Central memory CD8-positive, alpha-beta T cell (primary cell): ENCODE results near the gene CDH23.

Experiments
- ATAC-seq: fragments of 150-1000 bp; cut with Tn5 transposase; replicated peaks from 2 replicates; pipeline ENCODE4 v1.10.0; 2022; ENCODE audit warnings: mild to moderate bottlenecking, moderate FRiP score, moderate number of reproducible peaks; ENCODE audit not compliant: poor library complexity, severe bottlenecking; ENCODE audit errors: extremely low read depth
- DNase-seq, 2 donors: peaks; one replicate each; pipeline ENCODE4 v3.0.0; 2021; ENCODE audit warnings: low spot score in 2 of 2
- H3K27ac Mint-ChIP-seq: one replicate; pipeline ENCODE4 v1.8.0; 2022; ENCODE audit warnings: low read depth, mild to moderate bottlenecking, moderate library complexity, mixed read lengths
- H3K27me3 Mint-ChIP-seq: one replicate; pipeline ENCODE4 v1.8.0; 2022; ENCODE audit warnings: mixed read lengths
- H3K36me3 Mint-ChIP-seq: one replicate; pipeline ENCODE4 v1.8.0; 2022; ENCODE audit warnings: mild to moderate bottlenecking, moderate library complexity, mixed read lengths; ENCODE audit not compliant: insufficient read depth
- H3K4me1 Mint-ChIP-seq: one replicate; pipeline ENCODE4 v1.8.0; 2022; ENCODE audit warnings: mixed read lengths
- H3K4me3 Mint-ChIP-seq: one replicate; pipeline ENCODE4 v1.8.0; 2022; ENCODE audit warnings: mild to moderate bottlenecking, moderate library complexity, mixed read lengths
- H3K9me3 Mint-ChIP-seq: one replicate; pipeline ENCODE4 v1.8.0; 2022; ENCODE audit warnings: mixed read lengths

CDH23 gene

GRCh38 chr10:71461457-71461856 lies 64.7 kb downstream of the CDH23 start:
- H3K4me3 Mint-ChIP-seq = no peak overlapping the region
- H3K27me3 Mint-ChIP-seq = peaks cover 24% of the 10 kb centered on the region
- no peaks in the 10 kb centered on the region for H3K4me1 Mint-ChIP-seq
- H3K36me3 Mint-ChIP-seq = no peaks in the 10 kb centered on the region
- ATAC-seq = no peak
- no peak overlapping the region for H3K27ac Mint-ChIP-seq
- H3K9me3 Mint-ChIP-seq = no peaks in the 10 kb centered on the region
- no peak for DNase-seq

DNA sequence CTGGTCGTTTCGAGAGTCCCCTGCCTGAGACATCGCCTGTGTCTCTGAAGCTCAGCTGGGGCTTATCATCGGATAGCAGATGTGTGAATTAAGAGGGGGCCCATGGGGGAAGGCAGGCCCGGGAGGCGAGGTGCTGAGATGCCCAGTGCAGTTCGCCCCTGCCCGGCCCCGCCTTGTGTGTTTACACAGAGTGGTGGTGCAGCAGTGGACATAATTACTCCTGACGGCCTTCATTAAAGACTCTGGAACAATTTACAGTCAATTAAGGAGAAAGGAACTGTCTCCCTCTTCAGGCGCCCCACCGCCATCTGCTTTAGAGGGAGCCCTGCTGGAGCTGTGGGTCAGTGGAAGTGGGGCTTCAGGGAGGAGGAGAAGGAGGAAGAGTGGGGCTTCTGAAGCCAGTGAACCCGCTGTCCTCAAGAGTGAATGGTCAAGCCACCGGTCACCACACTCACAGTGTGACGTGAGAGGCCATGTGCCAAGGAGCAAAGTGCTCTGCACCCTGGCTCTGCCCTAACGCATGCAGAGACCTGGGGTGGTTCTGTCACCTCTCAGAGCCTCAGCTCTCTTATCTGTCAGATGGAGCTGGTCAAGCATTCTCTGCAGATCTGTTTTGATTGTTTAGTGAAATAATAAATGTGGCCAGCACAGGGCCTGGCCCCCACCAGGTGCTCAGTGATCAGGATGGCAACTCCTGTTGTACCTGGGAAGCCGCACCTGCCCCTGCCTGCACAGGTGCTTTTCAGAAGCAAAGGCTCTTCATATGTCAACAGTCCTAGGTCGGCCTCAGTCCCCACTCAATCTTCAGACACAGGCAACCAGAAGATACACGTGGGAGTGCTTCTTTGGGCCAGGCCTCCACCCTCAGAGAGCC lies 65.6 kb downstream of the CDH23 start:
- H3K4me1 Mint-ChIP-seq = no peaks in the 10 kb centered on the region
- ATAC-seq = no peak
- DNase-seq = no peak
- no peak overlapping the region for H3K27ac Mint-ChIP-seq
- no peaks in the 10 kb centered on the region for H3K36me3 Mint-ChIP-seq
- H3K9me3 Mint-ChIP-seq = no peaks in the 10 kb centered on the region
- no peak overlapping the region for H3K4me3 Mint-ChIP-seq
- peaks cover 19% of the 10 kb centered on the region for H3K27me3 Mint-ChIP-seq

DNA sequence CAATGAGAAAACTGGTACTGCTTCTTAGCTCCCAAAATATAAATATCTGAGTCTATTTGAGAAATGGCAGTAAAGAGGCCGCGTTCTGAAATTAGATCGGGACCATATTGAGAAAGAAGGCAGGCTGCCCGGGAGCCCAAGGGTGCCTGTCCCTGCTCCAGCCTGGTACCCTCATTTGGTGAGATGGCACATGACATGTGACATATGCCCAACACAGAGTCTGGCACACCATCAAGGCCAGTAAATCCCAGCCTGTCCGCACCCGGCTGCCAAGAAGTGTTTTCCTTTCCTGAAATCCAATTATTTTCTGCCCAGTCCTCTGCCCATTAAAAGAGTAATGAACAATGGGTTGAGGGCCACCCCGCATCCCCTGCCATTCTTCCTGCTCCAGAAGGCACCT lies 66.4 kb downstream of the CDH23 start:
- no peaks in the 10 kb centered on the region for H3K4me1 Mint-ChIP-seq
- peaks cover 19% of the 10 kb centered on the region for H3K27me3 Mint-ChIP-seq
- no peak for ATAC-seq
- no peaks in the 10 kb centered on the region for H3K9me3 Mint-ChIP-seq
- no peaks in the 10 kb centered on the region for H3K36me3 Mint-ChIP-seq
- no peak overlapping the region for H3K27ac Mint-ChIP-seq
- DNase-seq = no peak
- H3K4me3 Mint-ChIP-seq = no peak overlapping the region

DNA sequence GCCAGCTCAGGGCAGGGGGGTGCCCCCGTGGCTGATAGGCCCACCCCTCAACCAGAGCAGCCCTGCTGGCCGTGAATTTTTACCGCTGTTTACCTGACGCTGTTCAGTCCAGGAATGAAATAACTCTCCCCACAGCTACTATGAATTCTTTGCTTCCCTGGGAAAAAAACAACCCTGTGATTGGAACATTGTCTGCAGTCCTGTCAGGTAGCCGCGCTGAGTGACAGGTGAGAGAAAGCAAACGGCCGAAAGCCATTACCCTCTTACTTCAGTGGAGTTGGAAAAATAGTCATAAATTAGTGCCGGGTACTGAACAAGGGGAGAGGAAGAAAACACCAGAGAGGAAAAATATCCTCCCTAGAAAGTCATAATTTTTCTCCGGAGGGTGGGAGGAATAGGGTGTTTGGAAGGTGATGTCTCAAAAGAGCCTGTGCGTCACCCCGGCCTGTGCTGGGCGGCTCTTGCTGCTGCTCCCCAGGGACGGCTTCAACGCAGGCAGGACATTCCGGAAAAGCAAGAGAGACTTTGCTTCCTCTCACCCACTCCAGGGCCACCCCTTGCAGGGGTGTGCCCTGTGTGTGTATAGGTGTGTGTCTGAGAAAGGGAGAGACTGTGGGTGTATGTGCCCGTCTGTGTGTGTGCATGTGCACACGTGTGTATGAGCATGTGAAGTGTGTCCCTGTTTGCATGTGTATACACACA lies 69.0 kb downstream of the CDH23 start:
- no peak for ATAC-seq
- Mint-ChIP-seq H3K27me3 (peaks cover 6% of the 10 kb centered on the region), H3K27ac (no peak overlapping the region), H3K36me3 (no peaks in the 10 kb centered on the region), H3K4me1 (no peaks in the 10 kb centered on the region), H3K9me3 (no peaks in the 10 kb centered on the region), H3K4me3 (no peak overlapping the region)
- no peak for DNase-seq

DNA sequence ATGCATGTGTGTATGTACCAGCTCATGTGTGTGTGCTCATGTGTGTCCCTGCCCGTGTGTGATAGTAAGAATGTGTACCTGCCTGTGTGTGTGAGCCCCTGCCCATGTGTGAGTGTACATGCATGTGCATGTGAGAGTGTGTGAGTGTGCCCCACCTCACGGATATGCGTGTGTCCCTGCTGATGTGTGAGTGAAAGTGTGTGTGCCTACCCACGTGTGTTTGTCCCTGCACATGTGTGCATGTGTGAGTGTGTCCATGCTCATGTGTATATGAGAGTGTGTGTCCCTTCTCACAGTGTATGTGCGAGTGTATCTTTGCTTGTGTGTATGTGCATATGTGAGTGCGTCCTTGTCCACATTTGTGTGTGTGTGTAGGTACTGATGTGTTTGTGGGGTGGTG lies 69.6 kb downstream of the CDH23 start:
- Mint-ChIP-seq H3K27ac (no peak overlapping the region), H3K9me3 (no peaks in the 10 kb centered on the region), H3K4me1 (no peaks in the 10 kb centered on the region), H3K36me3 (no peaks in the 10 kb centered on the region), H3K4me3 (no peak overlapping the region), H3K27me3 (no peaks in the 10 kb centered on the region)
- ATAC-seq (no peak), DNase-seq (no peak)

DNA sequence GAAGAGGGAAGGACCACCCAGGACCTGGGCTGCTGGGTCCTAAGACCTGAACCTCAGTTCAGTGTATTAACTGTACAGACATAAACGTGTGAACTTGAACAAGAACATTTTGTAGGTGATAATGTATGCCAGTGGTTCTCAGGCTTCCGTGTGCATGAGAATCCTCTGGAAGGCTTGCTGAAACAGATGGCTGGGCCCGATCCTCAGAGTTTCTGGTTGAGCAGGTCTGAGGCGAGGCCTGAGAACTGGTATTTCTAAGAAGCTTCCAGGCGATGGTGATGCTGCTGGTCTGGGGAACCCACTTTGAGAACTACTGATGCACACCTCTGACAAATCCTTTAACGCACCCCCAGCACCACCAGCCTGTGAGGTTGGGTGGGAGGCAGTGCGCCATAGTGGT lies 70.4 kb downstream of the CDH23 start:
- Mint-ChIP-seq H3K27ac (no peak overlapping the region), H3K36me3 (no peaks in the 10 kb centered on the region), H3K9me3 (no peaks in the 10 kb centered on the region), H3K4me3 (no peak overlapping the region), H3K4me1 (no peaks in the 10 kb centered on the region), H3K27me3 (peaks cover 6% of the 10 kb centered on the region)
- no peak for ATAC-seq
- no peak for DNase-seq

- Mint-ChIP-seq H3K4me1 (no peaks in the 10 kb centered on the region), H3K4me3 (no peak overlapping the region), H3K27ac (no peak overlapping the region), H3K9me3 (no peaks in the 10 kb centered on the region), H3K27me3 (peaks cover 10% of the 10 kb centered on the region), H3K36me3 (no peaks in the 10 kb centered on the region)
- ATAC-seq = no peak
- no peak for DNase-seq
Observed at GRCh38 chr10:71467569-71468362, 71.0 kb downstream of the CDH23 start.

- Mint-ChIP-seq H3K27me3 (peaks cover 10% of the 10 kb centered on the region), H3K27ac (no peak overlapping the region), H3K4me1 (no peaks in the 10 kb centered on the region), H3K9me3 (no peaks in the 10 kb centered on the region), H3K36me3 (no peaks in the 10 kb centered on the region), H3K4me3 (no peak overlapping the region)
- no peak for DNase-seq
- ATAC-seq = no peak
Observed at GRCh38 chr10:71468363-71469094, 71.8 kb downstream of the CDH23 start.

DNA sequence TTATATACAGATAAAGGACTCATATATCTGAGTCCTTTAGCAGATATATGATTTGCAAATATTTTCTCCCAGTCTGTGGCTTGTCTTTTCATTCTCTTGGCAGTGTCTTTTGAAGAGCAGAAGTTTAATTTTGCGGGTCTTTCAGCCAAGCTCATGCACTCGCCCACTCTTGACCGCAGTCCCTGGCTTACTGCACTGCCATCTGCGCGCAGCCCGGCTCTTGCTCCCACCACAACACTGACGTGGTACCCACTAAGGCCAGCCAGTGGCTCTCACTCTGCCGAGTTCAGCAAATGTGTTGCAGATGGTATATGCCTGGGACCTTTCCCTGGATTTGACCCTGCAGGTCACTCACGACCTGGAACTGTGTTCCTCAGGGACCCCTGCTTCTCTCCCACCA lies 74.3 kb downstream of the CDH23 start:
- Mint-ChIP-seq H3K9me3 (no peaks in the 10 kb centered on the region), H3K27ac (no peak overlapping the region), H3K4me3 (no peak overlapping the region), H3K27me3 (peaks cover 10% of the 10 kb centered on the region), H3K36me3 (no peaks in the 10 kb centered on the region), H3K4me1 (no peaks in the 10 kb centered on the region)
- no peak for DNase-seq
- ATAC-seq = no peak

GRCh38 chr10:71471957-71472365 lies 75.2 kb downstream of the CDH23 start:
- no peaks in the 10 kb centered on the region for H3K9me3 Mint-ChIP-seq
- no peak overlapping the region for H3K27ac Mint-ChIP-seq
- ATAC-seq (no peak), DNase-seq (no peak)
- H3K27me3 Mint-ChIP-seq = peaks cover 11% of the 10 kb centered on the region
- no peaks in the 10 kb centered on the region for H3K36me3 Mint-ChIP-seq
- H3K4me1 Mint-ChIP-seq = no peaks in the 10 kb centered on the region
- H3K4me3 Mint-ChIP-seq = no peak overlapping the region

DNA sequence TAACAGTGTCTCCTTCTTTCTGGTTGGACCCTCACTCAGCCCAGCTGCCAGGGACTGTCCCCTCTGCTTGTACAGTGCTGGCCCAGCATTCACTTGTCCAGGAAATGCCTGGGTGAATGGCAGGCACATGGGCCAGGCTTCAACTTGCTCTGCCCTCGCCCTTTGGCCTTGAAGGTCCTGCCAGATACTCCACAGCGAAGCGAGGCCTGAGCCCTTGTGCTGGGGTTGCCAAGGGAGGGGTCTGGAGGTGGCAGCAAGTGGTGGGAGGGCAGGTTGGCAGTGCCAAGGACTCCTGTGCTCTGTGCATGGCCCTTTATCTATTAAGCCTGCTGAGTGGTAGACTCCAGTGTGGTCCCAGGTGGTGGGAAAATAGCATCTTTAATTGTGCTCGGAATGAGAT lies 75.7 kb downstream of the CDH23 start:
- H3K36me3 Mint-ChIP-seq = no peaks in the 10 kb centered on the region

GRCh38 chr10:71472912-71473311 lies 76.2 kb downstream of the CDH23 start:
- ATAC-seq (no peak), DNase-seq (no peak)
- Mint-ChIP-seq H3K4me3 (no peak overlapping the region), H3K36me3 (no peaks in the 10 kb centered on the region), H3K27me3 (peaks cover 20% of the 10 kb centered on the region), H3K4me1 (no peaks in the 10 kb centered on the region), H3K27ac (no peak overlapping the region), H3K9me3 (no peaks in the 10 kb centered on the region)

More for the DNA sequence above, 75.7 kb downstream of the CDH23 start:
- Mint-ChIP-seq H3K27ac (no peak overlapping the region), H3K4me3 (no peak overlapping the region), H3K27me3 (peaks cover 16% of the 10 kb centered on the region), H3K4me1 (no peaks in the 10 kb centered on the region), H3K9me3 (no peaks in the 10 kb centered on the region)
- no peak for DNase-seq
- no peak for ATAC-seq
